Anterior cingulate cortex (tissue), 58 donors: ENCODE measurements around the gene NIT2.
"Not testable (repeated sequence)": the region's sequence is repeated elsewhere in the genome, so short reads cannot be mapped to it uniquely, and the experiment has no call there.

Experiments used
- DNase-seq, 58 donors: peaks; one replicate each; lab custom pipeline; 2025; lab: John Stamatoyannopoulos, UW

NIT2 gene

GRCh38 chr3:100334488-100335351 lies at the start of gene NIT2:
NIT2 (plus strand) TSS chr3:100334757; CDS start chr3:100334792, 35 bp downstream.
- DNase-seq = peak in 56 of 58 donors; percentile 7 to 81 (median 58)

GRCh38 chr3:100288288-100288894 lies 46.2 kb upstream of the NIT2 start:
- DNase-seq = no peak

GRCh38 chr3:100289339-100289738 lies 45.2 kb upstream of the NIT2 start:
- no peak for DNase-seq

- no peak for DNase-seq
These were observed 39.5 kb upstream of the NIT2 start for GRCh38 chr3:100295089-100295488.

- no peak for DNase-seq
These were observed 36.8 kb upstream of the NIT2 start for GRCh38 chr3:100297784-100298183.

- no peak for DNase-seq
These were observed 35.5 kb upstream of the NIT2 start for GRCh38 chr3:100299016-100299415.

GRCh38 chr3:100306695-100307094 lies 27.9 kb upstream of the NIT2 start:
- no peak for DNase-seq

- no peak for DNase-seq
These were observed 24.1 kb upstream of the NIT2 start for GRCh38 chr3:100310355-100310965.

- no peak for DNase-seq
These were observed 23.5 kb upstream of the NIT2 start for GRCh38 chr3:100311011-100311410.

GRCh38 chr3:100316641-100317069 lies 17.9 kb upstream of the NIT2 start:
- peak in 5 of 58 donors; percentile 2 to 36 (median 6) for DNase-seq

- no peak for DNase-seq
These were observed 16.6 kb upstream of the NIT2 start for GRCh38 chr3:100317912-100318311.

GRCh38 chr3:100319951-100320350 lies 14.6 kb upstream of the NIT2 start:
- DNase-seq = no peak

- no peak for DNase-seq
These were observed 10.5 kb upstream of the NIT2 start for GRCh38 chr3:100324044-100324443.

GRCh38 chr3:100325827-100326226 lies 8.7 kb upstream of the NIT2 start:
- no peak for DNase-seq

- DNase-seq = not testable (repeated sequence)
These were observed 7.2 kb upstream of the NIT2 start for GRCh38 chr3:100327377-100327776.

GRCh38 chr3:100329800-100330489 lies 4.6 kb upstream of the NIT2 start:
- no peak for DNase-seq

GRCh38 chr3:100330651-100331050 lies 3.9 kb upstream of the NIT2 start:
- no peak for DNase-seq

- no peak for DNase-seq
These were observed 2.9 kb upstream of the NIT2 start for GRCh38 chr3:100331660-100332059.

GRCh38 chr3:100333051-100333450 lies 1.5 kb upstream of the NIT2 start:
- no peak for DNase-seq

GRCh38 chr3:100333970-100334487 lies 528 bp upstream of the NIT2 start:
- peak in 1 of 58 donors; percentile 31 for DNase-seq

GRCh38 chr3:100335434-100335833 lies 877 bp downstream of the NIT2 start:
- peak in 4 of 58 donors; percentile 2 to 8 (median 5) for DNase-seq
